ENCODE results near the gene POLD3.

DNA sequence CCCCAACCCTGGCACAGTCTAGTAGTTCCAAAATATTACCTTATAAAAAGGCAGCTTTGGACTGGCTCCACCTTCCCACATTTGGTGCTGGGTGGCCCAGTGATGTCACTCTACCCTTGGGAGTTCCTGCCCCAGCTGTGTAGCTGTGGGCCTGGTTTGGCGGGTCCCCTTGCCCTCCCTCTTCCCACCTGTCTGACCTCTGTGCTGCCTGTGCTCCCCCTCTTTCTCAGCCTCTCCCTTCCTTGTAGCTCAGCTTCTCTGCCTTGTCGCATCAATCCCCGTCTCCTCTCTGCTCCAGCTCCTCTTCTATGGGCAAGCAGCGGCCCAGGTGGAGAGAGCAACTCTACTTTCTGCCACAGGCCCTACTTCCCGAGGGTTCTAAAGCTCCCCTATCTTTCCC, 84.2 kb downstream of the POLD3 start:
- TF ChIP-seq, protein P1, sequence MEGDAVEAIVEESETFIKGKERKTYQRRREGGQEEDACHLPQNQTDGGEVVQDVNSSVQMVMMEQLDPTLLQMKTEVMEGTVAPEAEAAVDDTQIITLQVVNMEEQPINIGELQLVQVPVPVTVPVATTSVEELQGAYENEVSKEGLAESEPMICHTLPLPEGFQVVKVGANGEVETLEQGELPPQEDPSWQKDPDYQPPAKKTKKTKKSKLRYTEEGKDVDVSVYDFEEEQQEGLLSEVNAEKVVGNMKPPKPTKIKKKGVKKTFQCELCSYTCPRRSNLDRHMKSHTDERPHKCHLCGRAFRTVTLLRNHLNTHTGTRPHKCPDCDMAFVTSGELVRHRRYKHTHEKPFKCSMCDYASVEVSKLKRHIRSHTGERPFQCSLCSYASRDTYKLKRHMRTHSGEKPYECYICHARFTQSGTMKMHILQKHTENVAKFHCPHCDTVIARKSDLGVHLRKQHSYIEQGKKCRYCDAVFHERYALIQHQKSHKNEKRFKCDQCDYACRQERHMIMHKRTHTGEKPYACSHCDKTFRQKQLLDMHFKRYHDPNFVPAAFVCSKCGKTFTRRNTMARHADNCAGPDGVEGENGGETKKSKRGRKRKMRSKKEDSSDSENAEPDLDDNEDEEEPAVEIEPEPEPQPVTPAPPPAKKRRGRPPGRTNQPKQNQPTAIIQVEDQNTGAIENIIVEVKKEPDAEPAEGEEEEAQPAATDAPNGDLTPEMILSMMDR (IDR thresholded peaks at IDR 0.05): no peak
- no peak for TF ChIP-seq POLR2A (IDR thresholded peaks at IDR 0.05)
- TF ChIP-seq EP300 (IDR thresholded peaks at IDR 0.05): no peak

All from tibial nerve (tissue), 4 donors.